Limb (tissue), 2 donors: ENCODE data around the gene BNIP5.
A peak's percentile ranks its signal among the peaks of the same experiment; 100 is the strongest.

Source experiments
- DNase-seq, 2 donors: peaks; one replicate each; pipeline ENCODE4 v3.0.0-alpha.2; 2016; ENCODE audit errors: extremely low spot score in 2 of 2

Gene BNIP5

DNA sequence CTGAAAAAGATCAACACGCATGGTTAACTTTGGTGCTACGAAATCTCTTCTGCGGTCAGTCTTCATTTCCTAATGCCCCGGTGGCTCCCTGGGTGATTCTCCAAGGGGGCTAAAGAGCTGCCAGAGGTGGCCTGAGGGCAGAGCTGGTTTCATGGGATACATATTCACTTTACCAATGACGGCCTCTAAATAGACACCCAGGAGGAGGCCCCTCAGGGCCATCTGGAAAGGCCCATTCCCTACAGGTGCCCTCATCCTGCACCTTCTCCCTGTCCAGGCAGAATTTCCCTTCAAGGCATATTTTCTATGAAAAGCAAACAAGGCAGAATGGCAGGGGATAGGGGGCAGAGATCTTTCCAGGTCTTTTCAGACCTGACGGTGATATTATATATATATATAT lies 12.5 kb downstream of the BNIP5 start:
- DNase-seq: no peak

GRCh38 chr6:36323062-36323461 lies 13.6 kb downstream of the BNIP5 start:
- no peak for DNase-seq

DNA sequence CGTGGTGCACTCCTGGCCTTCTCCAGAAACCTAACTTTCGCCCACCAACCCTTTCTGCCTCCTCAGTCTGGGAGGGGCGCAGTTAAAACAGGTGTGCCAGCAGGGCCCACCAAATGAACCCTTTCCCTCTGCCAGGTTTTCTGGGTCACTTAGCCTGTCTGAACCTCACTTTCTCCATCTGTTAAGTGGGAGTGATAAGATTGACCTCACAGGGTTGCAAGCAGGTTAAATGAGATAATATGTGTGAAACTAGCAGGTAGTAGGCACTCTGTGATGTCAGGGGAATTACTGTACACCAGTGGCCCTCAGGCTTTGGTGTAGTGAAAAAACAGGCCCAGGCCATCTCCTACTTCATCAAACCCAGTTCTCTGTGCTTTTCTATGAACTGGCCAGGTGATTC lies 14.1 kb downstream of the BNIP5 start:
- no peak for DNase-seq

- no peak for DNase-seq
Observed at GRCh38 chr6:36320475-36320874, 16.2 kb downstream of the BNIP5 start.

DNA sequence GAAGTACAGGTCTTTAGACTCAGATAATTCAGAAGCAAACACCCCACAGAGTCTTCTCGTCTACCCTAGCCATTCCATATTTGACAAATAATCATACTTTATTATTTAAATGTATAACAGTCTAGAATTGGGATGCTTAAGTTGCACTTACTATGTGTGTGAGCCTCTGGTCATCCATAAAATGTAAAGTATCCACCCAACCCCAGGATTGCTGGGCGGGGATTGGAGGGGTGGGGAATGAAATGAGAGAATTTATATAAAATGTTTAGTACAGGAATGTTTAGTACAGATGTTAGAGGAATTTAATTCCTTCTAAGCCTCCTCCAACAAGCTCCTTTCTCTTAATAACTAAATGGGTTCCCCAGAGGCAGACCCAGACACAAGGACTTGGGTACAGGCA lies 16.9 kb downstream of the BNIP5 start:
- DNase-seq: no peak

DNA sequence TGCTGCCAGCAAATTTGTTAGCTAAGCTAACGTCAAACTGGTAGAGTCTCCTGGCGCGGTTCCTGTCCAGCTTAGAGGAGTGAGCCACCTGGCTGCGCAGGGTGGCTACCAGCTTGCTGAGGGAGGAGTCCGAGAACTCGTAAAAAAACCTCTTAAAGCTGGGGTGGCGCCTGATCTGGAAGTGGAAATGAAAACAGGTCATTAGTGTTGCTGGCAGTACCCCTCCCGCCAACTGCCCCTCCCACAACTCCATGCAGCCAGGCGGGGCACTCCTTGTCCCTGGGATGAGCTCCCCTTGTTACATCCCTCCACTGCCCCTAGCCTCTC lies 17.3 kb downstream of the BNIP5 start:
- no peak for DNase-seq

GRCh38 chr6:36318690-36319435 lies 17.8 kb downstream of the BNIP5 start:
- no peak for DNase-seq

DNA sequence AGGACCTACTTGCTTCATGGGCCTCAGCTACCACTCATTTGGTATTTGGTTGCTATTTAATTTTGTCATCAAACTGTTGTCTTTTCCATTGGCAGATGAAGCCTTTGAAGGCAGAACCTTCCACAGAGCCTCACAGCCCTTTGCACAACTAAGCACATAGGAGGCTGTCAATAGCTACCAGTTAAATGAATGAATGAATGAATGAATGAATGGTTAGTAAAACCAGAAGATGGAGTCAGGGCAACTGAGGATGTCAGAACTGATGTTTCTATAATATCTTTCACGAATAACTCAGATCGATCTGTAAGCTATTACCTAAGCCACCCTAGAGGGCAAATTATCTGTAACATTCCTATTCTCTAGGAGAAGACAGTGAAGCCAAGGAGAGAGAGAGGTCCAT lies 19.1 kb downstream of the BNIP5 start:
- DNase-seq: no peak

- no peak for DNase-seq
Observed at GRCh38 chr6:36315921-36316320, 20.8 kb downstream of the BNIP5 start.

- DNase-seq: no peak
Observed at GRCh38 chr6:36314221-36315014, 22.3 kb downstream of the BNIP5 start.

DNA sequence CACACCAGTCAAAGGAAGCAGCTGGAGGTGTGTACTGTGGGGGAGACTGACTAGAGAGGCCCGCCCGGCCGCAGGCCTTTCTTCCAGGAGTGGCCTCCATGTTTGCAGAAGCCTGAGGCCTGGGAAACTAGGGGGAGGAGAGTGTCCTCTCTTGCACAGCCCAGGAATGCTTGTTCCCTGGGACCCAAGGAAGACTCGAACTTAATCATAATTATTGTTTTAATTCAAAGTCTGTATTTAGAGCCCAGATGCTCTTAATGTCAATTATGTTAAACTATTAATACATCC lies 23.1 kb downstream of the BNIP5 start:
- DNase-seq: no peak

- DNase-seq: no peak
Observed at GRCh38 chr6:36312854-36313648, 23.6 kb downstream of the BNIP5 start.

- no peak for DNase-seq
Observed at GRCh38 chr6:36309900-36310299, 26.8 kb downstream of the BNIP5 start.

- DNase-seq: no peak
Observed at GRCh38 chr6:36309203-36309602, 27.5 kb downstream of the BNIP5 start.

DNA sequence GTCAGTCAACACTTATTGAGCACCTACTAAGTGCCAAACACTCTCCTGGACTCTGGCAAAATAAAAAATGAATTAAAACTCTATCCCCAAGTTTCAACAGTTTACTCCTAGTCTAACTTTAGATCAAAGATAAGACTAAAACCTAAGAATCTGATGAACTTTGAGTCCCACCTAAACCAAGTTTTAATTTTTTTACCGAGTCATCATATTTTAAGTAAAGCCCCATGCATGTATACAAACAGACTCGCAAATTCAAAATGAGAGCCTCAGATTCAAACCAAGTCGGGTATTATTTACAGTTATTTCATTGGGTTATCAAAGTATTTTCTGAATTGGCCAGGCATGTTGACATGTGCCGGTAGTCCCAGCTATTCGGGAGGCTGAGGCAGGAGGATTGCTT lies 28.2 kb downstream of the BNIP5 start:
- no peak for DNase-seq

- DNase-seq: no peak
Observed at GRCh38 chr6:36306375-36306774, 30.3 kb downstream of the BNIP5 start.

GRCh38 chr6:36305885-36306284 lies 30.8 kb downstream of the BNIP5 start:
- DNase-seq: no peak

- peak; percentile 83 to 86 for DNase-seq
Observed at GRCh38 chr6:36302227-36302976, 34.3 kb downstream of the BNIP5 start.

- DNase-seq: no peak
Observed at GRCh38 chr6:36301781-36302180, 34.9 kb downstream of the BNIP5 start.

GRCh38 chr6:36301085-36301658 lies 35.5 kb downstream of the BNIP5 start:
- DNase-seq: no peak

DNA sequence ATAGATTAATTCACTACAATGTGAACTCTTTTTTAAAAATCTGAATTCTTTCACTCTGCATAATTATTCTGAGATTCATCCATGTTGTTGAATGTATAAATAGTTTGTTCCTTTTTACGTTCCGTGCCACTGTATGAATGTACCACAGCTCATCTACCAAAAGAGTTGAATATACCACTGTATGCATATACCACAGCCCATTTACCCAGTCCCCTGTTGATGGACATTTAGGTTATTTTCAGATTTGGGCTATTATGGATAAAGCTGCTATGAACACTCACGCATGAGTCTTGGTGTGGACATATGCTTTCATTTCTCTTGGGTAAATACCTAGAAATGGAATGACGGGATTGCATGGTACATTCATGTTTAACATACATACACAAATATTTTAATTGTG lies 38.7 kb downstream of the BNIP5 start:
- DNase-seq: no peak

- DNase-seq: no peak
Observed at GRCh38 chr6:36297511-36297910, 39.2 kb downstream of the BNIP5 start.
